ENCODE data around the gene HOXB2.

The HOXB2 gene

GRCh38 chr17:48494335-48494734, 50.6 kb downstream of the HOXB2 start:
- ATAC-seq: no peak
- no peak for TF ChIP-seq TOX (CRISPR knock-in tag; IDR thresholded peaks at IDR 0.05; ENCODE audit: borderline replicate concordance)
- TF ChIP-seq ZNF565 (CRISPR knock-in tag; conservative IDR thresholded peaks at IDR 0.05; ENCODE audit: low read depth): no peak
- TF ChIP-seq CSDC2 (CRISPR knock-in tag; IDR thresholded peaks at IDR 0.05): no peak
- no peak for TF ChIP-seq ISL1 (CRISPR knock-in tag; IDR thresholded peaks at IDR 0.05)
- no peak for TF ChIP-seq TSHZ2 (CRISPR knock-in tag; IDR thresholded peaks at IDR 0.05)
- no peak for TF ChIP-seq CSRNP3 (CRISPR knock-in tag; IDR thresholded peaks at IDR 0.05)
- no peak for TF ChIP-seq ZNF8 (CRISPR knock-in tag; IDR thresholded peaks at IDR 0.05)
- no peak for TF ChIP-seq PPARA (CRISPR knock-in tag; IDR thresholded peaks at IDR 0.05; ENCODE audit: borderline replicate concordance)
- no peak for TF ChIP-seq TCF4 (CRISPR knock-in tag; IDR thresholded peaks at IDR 0.05; ENCODE audit: borderline replicate concordance)
- no peak for TF ChIP-seq ZFP30 (CRISPR knock-in tag; IDR thresholded peaks at IDR 0.05)
- TF ChIP-seq ARNTL (CRISPR knock-in tag; IDR thresholded peaks at IDR 0.05; ENCODE audit: borderline replicate concordance, low read depth): no peak
- TF ChIP-seq OSR1 (CRISPR knock-in tag; IDR thresholded peaks at IDR 0.05): no peak
- TF ChIP-seq PATZ1 (CRISPR knock-in tag; IDR thresholded peaks at IDR 0.05; ENCODE audit: borderline replicate concordance): no peak
- TF ChIP-seq ZNF70 (CRISPR knock-in tag; IDR thresholded peaks at IDR 0.05): no peak
- no peak for TF ChIP-seq ESRRG (CRISPR knock-in tag; IDR thresholded peaks at IDR 0.05)
- TF ChIP-seq SNAI2 (CRISPR knock-in tag; IDR thresholded peaks at IDR 0.05): no peak
